Measurements from ENCODE around the gene SLC45A3. TPM values are rescaled to one million over a fixed set of nuclear protein-coding genes. Genes with fewer than 3 reads are reported as not detected.

SLC45A3 gene
- polyA plus RNA-seq, 1 experiment, result 1.7 TPM

DNA sequence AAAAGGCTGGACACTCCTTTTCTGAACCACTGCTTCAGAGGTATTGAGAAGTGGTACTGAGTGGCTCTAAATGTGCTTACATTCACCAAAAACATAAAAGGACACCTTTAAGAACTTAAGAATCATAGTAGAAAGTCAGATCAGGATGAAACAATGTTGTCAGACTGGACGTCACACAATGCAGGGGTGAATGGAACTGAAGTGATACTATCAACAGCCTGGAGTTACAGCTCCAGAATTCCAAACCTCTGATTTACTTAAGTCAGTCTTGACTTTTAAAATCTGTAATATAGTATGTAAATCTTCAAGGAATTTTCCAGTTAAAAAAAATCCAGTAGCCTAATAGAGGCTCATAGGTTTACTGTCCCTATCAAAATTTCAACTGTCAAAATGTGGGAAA lies 67.8 kb downstream of the SLC45A3 start:
- H3K4me3 ChIP-seq (ENCODE audit: low read depth, low read length), result no peak overlapping the region
- POLR2A ChIA-PET, result no interaction called here
- no peaks in the 10 kb centered on the region for H3K9me3 ChIP-seq (ENCODE audit: control insufficient read depth, insufficient read depth, low read length)
- DNase-seq (ENCODE audit: low read depth, low spot score), result no peak
- TF ChIP-seq, protein P1, sequence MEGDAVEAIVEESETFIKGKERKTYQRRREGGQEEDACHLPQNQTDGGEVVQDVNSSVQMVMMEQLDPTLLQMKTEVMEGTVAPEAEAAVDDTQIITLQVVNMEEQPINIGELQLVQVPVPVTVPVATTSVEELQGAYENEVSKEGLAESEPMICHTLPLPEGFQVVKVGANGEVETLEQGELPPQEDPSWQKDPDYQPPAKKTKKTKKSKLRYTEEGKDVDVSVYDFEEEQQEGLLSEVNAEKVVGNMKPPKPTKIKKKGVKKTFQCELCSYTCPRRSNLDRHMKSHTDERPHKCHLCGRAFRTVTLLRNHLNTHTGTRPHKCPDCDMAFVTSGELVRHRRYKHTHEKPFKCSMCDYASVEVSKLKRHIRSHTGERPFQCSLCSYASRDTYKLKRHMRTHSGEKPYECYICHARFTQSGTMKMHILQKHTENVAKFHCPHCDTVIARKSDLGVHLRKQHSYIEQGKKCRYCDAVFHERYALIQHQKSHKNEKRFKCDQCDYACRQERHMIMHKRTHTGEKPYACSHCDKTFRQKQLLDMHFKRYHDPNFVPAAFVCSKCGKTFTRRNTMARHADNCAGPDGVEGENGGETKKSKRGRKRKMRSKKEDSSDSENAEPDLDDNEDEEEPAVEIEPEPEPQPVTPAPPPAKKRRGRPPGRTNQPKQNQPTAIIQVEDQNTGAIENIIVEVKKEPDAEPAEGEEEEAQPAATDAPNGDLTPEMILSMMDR (IDR thresholded peaks at IDR 0.05; ENCODE audit: low read depth, low read length), result no peak
- no peak overlapping the region for H3K27ac ChIP-seq (ENCODE audit: low read depth, low read length)
- H3K27me3 ChIP-seq (ENCODE audit: control insufficient read depth, insufficient read depth, low read length), result no peaks in the 10 kb centered on the region
- CTCF ChIA-PET, result interaction anchor here (2.0 kb wide), 1 partner anchor 24 kb away, joined by 9 read pairs; no protein-coding TSS in a partner anchor

DNA sequence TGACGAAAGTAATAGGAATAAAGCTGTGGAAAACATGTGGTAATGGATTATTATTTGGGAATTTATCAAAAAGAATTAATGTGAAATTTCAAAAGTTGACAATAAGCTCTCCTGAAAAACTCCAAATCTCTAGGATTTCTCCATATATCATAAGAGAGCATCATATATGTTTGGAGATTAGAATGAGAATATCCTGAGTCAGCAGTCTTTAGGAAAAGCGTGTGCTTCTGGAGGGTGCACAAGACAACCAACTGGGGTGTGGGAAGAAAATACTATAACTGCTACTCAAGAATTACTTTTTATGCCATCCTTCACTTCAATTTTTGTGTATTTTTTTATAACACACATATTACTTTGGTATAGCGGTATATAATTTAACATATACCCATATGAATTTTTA lies 68.2 kb downstream of the SLC45A3 start:
- DNase-seq (ENCODE audit: low read depth, low spot score), result no peak
- no peaks in the 10 kb centered on the region for H3K9me3 ChIP-seq (ENCODE audit: control insufficient read depth, insufficient read depth, low read length)
- CTCF ChIA-PET, result interaction anchor here (2.0 kb wide), 1 partner anchor 24 kb away, joined by 9 read pairs; no protein-coding TSS in a partner anchor
- H3K4me3 ChIP-seq (ENCODE audit: low read depth, low read length), result no peak overlapping the region
- no peaks in the 10 kb centered on the region for H3K27me3 ChIP-seq (ENCODE audit: control insufficient read depth, insufficient read depth, low read length)
- POLR2A ChIA-PET, result no interaction called here
- TF ChIP-seq, protein P1 (IDR thresholded peaks at IDR 0.05; ENCODE audit: low read depth, low read length), result no peak
- no peak overlapping the region for H3K27ac ChIP-seq (ENCODE audit: low read depth, low read length)

DNA sequence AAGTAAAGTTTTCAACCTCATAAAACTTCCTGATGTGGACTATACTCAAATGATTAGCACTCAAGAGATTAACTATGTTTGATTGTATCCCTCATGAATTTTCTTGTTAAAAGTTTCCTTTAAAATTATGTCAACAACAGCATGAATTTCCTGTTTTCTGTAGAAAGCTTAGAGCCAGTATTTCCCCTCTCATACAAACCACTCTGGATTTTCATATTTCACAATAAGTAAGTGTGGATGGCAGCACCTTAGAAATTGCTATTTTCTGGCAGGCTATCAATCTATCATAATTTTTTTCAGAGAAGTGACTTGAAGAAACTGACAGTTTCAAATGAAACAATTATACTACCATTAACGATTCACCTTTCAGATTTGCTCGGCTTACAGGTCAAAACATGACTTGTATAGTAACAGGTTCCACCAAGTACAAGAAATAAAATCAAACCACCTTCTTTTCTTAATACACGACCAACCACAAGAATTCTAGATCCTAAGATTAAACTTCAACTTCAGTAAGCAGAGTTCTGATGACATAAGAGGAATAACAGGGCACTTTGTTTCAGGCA lies 69.3 kb downstream of the SLC45A3 start:
- H3K27ac ChIP-seq (ENCODE audit: low read depth, low read length), result no peak overlapping the region
- CTCF ChIA-PET, result no interaction called here
- POLR2A ChIA-PET, result no interaction called here
- H3K9me3 ChIP-seq (ENCODE audit: control insufficient read depth, insufficient read depth, low read length), result no peaks in the 10 kb centered on the region
- no peaks in the 10 kb centered on the region for H3K27me3 ChIP-seq (ENCODE audit: control insufficient read depth, insufficient read depth, low read length)
- no peak for DNase-seq (ENCODE audit: low read depth, low spot score)
- TF ChIP-seq, protein P1 (IDR thresholded peaks at IDR 0.05; ENCODE audit: low read depth, low read length), result no peak
- no peak overlapping the region for H3K4me3 ChIP-seq (ENCODE audit: low read depth, low read length)

DNA sequence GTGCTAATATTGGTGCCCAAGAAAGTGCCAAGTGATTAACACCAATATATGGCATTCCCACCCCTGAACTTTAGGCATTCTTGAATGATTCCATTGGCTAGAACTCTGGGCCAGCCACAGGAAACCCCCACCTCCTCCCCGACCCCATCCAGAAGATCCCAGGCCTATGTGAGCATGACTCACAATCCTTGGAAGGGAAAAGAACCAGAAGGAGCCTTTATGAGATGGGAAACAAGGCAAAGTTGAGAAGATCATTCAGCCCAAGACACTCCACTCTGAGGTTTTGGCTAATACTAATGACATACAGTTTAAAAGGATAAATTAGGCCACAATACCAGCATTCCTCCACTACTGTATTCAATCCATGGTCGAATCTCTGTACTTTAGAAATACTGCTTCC lies 70.3 kb downstream of the SLC45A3 start:
- ChIA-PET POLR2A (no interaction called here), CTCF (interaction anchor here (1.9 to 2.1 kb wide), 2 partner anchors 18 to 49 kb away, joined by 11 to 12 read pairs; no protein-coding TSS in a partner anchor)
- Histone ChIP-seq H3K27ac (ENCODE audit: low read depth, low read length) (no peak overlapping the region), H3K27me3 (ENCODE audit: control insufficient read depth, insufficient read depth, low read length) (no peaks in the 10 kb centered on the region), H3K9me3 (ENCODE audit: control insufficient read depth, insufficient read depth, low read length) (no peaks in the 10 kb centered on the region), H3K4me3 (ENCODE audit: low read depth, low read length) (no peak overlapping the region)
- DNase-seq (ENCODE audit: low read depth, low spot score), result no peak
- TF ChIP-seq, protein P1 (IDR thresholded peaks at IDR 0.05; ENCODE audit: low read depth, low read length), result no peak

Small RNAs within 50 kb of the gene (small RNA-seq; reads per million reads assigned to genes)
- gene RF00017 (ENCODE audit: insufficient read length, low read depth), result not detected

Other genes starting within 250 kb of the SLC45A3 start
- gene BLACAT1, start 224.5 kb downstream of the SLC45A3 start, polyA plus RNA-seq (2011; rRNA removed), result 0.06 and 0.07 TPM in 2 replicates
- 0.36 and 0.38 TPM in 2 replicates for gene CDK18, start 175.8 kb downstream of the SLC45A3 start, polyA plus RNA-seq (2011; rRNA removed)
- 8.3 and 8.6 TPM in 2 replicates for gene ELK4, start 48.5 kb downstream of the SLC45A3 start, polyA plus RNA-seq (2011; rRNA removed)
- 80.5 and 105 TPM in 2 replicates for gene NUCKS1, start 69.7 kb upstream of the SLC45A3 start, polyA plus RNA-seq (2011; rRNA removed)
- gene RAB29, start 95.0 kb upstream of the SLC45A3 start, polyA plus RNA-seq (2011; rRNA removed), result 13.8 and 14.6 TPM in 2 replicates
- gene SLC41A1, start 132.7 kb upstream of the SLC45A3 start, polyA plus RNA-seq (2011; rRNA removed), result 23.9 and 29.0 TPM in 2 replicates
- 0.09 TPM in 1 of 2 replicates, not detected in the other for gene PM20D1, start 169.6 kb upstream of the SLC45A3 start, polyA plus RNA-seq (2011; rRNA removed)

All from AG04450 (cell line).